HG02981 (cell line): ENCODE results near the gene CEP85.
A peak's percentile ranks its signal among the peaks of the same experiment; 100 is the strongest.
"Not testable (repeated sequence)": the region's sequence is repeated elsewhere in the genome, so short reads cannot be mapped to it uniquely, and the experiment has no call there.

Experiments used
- ATAC-seq: cut with Tn5 transposase; IDR thresholded peaks from one replicate; pipeline ENCODE4 v1.9.1; 2021; ENCODE audit warnings: mild to moderate bottlenecking, moderate library complexity; ENCODE audit not compliant: unreplicated experiment

Gene CEP85

DNA sequence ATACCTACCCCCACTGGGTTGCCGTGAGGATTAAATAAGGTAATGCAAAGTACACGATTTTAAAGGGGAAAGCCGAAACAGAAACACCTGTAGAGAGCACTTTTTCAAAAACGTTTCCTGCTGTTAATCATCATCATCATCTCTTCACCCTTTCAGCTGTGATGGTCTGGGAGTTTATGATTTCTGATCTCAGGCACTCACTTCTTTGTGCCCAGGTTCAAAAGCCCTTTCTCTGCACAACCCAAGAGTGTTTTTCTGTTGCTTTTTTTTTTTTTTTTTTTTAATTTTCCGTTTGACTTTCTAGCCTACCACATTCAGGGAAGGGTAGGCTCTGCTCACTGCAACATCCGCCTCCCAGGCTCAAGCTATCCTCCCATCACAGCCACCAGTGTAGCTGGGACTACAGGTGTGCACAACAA is 73.4 kb downstream of the CEP85 start:
- no peak for ATAC-seq

DNA sequence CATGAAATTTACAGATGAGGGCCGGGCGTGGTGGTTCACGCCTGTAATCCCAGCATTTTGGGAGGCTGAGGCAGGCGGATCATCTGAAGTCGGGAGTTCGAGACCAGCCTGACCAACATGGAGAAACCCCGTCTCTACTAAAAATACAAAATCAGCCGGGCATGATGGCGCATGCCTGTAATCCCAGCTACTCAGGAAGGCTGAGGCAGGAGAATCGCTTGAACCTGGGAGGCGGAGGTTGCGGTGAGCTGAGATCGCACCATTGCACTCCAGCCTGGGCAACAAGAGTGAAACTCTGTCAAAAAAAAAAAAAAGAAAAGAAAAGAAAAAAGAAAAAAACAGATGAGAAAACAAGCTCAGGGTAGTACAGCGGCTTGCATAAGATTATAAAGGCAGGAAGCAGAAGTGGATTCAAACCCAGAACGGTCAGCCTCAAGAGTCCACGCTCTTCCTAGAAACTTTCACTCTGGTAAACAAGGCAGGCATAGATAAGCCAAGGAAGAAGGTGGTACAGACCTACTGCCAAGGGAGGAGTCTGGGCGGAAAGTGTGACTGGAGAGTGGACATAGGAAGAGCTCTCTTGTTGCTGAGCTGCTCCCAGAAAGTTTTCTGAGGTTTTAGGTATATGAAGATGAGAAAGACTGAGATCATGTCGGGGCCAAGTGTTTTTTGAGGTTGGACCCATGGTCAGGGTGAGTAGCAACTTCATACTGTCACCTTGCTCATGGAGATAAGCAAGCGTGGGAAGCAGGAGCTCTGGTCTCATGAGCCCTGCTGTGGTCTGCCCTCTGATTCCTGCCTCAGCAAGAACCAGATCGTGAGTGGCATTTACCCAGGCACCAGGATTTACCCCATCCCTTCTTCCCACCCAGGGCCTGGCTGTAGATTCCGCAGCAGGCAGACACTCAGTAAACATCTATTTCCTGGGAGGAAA is 74.2 kb downstream of the CEP85 start:
- ATAC-seq, result not testable (repeated sequence)

GRCh38 chr1:26314501-26314900 is 80.5 kb downstream of the CEP85 start:
- no peak for ATAC-seq

- ATAC-seq, result no peak
Measured at GRCh38 chr1:26315874-26316850, 82.2 kb downstream of the CEP85 start.

- no peak for ATAC-seq
Measured at GRCh38 chr1:26317146-26317545, 83.1 kb downstream of the CEP85 start.

DNA sequence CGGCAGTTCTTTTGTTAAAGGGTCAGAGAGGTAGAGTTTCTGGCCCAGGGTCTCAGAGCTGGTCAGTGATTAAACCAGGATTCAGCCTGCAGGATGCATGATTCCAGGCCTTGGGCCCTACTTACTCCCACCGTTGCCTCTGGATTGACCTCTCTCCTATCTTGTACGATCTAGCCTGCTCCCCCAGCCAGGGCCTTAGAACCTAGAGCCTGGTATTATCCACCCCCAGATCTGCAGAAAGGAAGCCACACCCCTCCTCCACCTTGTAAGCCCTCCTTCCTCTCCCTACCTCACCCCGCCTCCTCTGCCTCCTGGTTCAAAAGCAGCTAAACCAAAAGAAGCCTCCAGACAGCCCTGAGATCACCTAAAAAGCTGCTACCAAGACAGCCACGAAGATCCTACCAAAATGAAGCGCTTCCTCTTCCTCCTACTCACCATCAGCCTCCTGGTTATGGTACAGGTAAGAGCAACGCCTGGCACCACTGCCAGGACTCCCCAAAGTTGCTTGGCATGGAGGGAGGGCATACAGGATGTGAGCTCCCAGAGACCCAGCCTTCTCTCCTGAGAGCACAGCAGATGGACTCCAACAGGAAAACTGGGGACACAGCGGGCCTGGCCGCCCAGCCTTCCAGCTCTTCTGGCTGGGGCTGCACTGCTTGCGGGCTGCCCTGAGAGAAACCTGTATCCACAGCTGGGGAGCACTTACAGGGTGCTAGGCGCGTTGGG is 83.8 kb downstream of the CEP85 start, which contains the start of gene CD52:
Gene CD52 (plus strand): TSS at position 347 of the 726 bp plus-strand sequence. CDS start 60 bp downstream, at position 407.
- peak; percentile 45 for ATAC-seq

GRCh38 chr1:26318338-26319064 is 84.5 kb downstream of the CEP85 start:
- no peak for ATAC-seq

- ATAC-seq, result no peak
Measured at GRCh38 chr1:26320896-26321295, 86.9 kb downstream of the CEP85 start.

GRCh38 chr1:26321315-26322041 is 87.5 kb downstream of the CEP85 start:
- peak; percentile 37 for ATAC-seq

DNA sequence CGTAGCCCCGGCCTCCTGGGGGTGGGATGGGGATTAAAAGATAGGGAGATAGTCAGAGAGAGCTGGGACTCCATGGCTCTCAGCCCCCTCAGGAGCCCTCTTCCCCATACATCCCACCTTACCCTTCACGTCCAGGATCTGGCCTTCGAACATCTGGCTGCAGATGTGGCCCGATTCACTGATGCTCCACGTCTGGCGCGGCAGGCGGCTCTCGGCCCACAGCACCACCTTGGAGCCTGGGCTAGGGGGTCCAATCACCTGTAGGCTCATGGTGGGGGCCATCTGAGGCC is 88.0 kb downstream of the CEP85 start:
- ATAC-seq, result no peak

DNA sequence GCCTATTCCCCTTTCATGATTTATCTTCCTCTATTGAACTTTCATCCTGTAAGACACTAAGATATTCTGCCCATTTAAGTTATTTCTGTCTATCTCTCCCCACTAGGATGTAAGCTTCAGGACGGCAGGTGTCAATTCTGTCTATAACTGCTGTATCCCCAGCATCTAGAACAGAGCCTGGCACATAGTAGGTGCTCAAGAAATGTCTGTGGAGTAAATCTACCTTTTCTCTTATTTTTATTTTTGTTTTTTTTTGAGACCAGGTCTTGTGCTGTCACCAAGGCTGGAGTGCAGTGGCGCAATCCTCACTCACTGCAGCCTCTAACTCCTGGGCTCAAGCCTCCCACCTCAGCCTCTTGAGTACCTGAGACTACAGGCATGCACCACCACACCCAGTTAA is 89.4 kb downstream of the CEP85 start:
- ATAC-seq, result no peak

DNA sequence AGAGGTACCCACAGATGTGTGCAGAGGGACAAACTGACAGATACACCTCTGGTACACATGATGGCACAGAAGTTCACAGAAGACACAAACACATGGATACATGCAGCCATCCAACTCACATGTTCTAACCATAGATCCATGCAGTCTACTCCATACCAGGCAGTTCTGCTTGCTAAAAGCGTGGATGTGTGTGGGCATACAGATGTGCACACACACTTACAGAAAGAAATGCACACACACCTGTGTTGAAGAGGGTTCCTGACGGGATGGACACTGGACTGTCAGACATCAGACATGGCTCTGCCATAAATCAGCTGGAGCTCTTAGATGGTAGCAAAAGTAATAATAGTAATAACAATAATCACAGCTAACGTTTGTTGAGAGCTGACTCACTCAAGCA is 90.5 kb downstream of the CEP85 start:
- ATAC-seq, result no peak

- no peak for ATAC-seq
Measured at GRCh38 chr1:26327956-26328362, 94.0 kb downstream of the CEP85 start.
